Omental fat pad (tissue), 4 donors: Measurements from ENCODE around the gene ATG16L1. TPM values are rescaled to one million over a fixed set of nuclear protein-coding genes. Genes with fewer than 3 reads are reported as not detected.

Experiments
- ATAC-seq: fragments of 150-250 bp; one replicate; pipeline ENCODE4 v1.9.1; 2016; ENCODE audit warnings: mild to moderate bottlenecking, moderate library complexity; ENCODE audit not compliant: low FRiP score
- DNase-seq: peaks from one replicate; pipeline ENCODE4 v3.0.0-alpha.2; 2019; ENCODE audit warnings: low spot score
- total RNA-seq, 4 donors: library from RNA; depleted of rRNA; stranded (reverse); fragments of >200 nt; gene quantifications; one replicate each; pipeline ENCODE4 v1.1.0, GENCODE V29; 2016
- TF ChIP-seq, protein P1 (sequence below), 3 donors: fragments of 450-650 bp; IDR thresholded peaks; one replicate each; pipeline ENCODE4 v1.5.1; 2016 to 2017; ENCODE audit warnings: antibody characterized with exemption in 3 of 3, mild to moderate bottlenecking in 3 of 3, moderate library complexity in 2 of 3

The ATG16L1 gene
- total RNA-seq, 4 donors from 2014 or later = 20.6 to 55.2 (median 27.6) TPM

DNA sequence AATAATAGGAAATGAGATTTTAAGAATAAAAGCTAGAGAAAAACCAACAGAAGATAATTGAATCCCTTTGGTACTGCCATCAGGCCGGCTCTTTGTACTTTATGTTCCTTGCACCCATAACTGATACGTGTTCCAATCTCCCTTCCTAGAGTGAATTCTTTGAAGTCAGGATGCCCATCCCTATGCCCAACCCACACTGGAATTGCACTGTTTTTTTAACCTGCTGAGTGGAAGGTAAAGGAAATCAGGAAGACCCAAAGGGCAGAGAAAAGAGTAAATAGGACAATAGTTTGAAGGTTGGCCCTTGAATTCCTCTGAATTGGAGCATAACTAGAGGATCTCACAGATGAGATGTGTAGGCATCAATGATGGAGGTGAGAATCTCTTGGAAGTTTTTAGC, 4.4 kb upstream of the ATG16L1 start:
- no peak for ATAC-seq
- no peak for DNase-seq
- TF ChIP-seq, protein P1, sequence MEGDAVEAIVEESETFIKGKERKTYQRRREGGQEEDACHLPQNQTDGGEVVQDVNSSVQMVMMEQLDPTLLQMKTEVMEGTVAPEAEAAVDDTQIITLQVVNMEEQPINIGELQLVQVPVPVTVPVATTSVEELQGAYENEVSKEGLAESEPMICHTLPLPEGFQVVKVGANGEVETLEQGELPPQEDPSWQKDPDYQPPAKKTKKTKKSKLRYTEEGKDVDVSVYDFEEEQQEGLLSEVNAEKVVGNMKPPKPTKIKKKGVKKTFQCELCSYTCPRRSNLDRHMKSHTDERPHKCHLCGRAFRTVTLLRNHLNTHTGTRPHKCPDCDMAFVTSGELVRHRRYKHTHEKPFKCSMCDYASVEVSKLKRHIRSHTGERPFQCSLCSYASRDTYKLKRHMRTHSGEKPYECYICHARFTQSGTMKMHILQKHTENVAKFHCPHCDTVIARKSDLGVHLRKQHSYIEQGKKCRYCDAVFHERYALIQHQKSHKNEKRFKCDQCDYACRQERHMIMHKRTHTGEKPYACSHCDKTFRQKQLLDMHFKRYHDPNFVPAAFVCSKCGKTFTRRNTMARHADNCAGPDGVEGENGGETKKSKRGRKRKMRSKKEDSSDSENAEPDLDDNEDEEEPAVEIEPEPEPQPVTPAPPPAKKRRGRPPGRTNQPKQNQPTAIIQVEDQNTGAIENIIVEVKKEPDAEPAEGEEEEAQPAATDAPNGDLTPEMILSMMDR (IDR thresholded peaks at IDR 0.05) = no peak

DNA sequence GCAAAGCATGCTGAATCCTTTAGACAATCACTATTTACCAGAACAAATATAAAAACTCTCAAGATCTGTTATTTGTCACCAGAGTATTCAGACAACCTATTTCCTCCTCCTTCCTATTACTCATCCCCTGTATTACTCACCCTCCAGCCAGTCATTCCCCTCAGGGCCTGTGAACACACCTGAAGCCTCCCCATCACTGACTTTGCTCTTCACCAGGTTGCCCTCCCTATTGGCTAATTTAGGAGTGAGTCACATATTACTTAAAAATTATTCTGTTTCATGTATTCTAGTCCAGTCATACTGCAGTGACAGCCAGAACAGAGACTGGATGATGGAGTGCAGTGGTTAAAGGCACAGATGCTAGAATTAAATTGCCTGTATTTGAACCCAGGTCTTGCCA, 3.7 kb upstream of the ATG16L1 start:
- TF ChIP-seq, protein P1 (IDR thresholded peaks at IDR 0.05) = no peak
- no peak for ATAC-seq
- no peak for DNase-seq

DNA sequence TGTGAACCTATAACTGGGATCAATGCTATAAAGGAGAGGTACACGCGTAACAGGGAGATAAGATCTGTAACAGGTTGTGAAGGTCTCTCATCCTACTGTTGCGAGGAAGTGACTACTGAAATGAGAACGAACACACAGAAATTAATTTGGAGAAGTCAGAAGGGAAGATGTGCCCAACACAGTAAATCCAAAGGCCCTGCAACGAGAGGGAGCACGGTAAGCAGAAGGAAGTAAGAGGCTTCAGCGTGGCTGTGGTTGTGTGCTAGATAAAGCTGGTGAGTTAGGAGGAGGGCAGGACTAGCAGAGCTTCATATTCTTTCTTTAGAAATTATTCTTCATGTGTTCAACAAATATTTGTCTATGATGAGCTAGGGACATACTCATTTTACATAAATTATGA, 2.5 kb upstream of the ATG16L1 start:
- no peak for ATAC-seq
- TF ChIP-seq, protein P1 (IDR thresholded peaks at IDR 0.05) = no peak
- DNase-seq = no peak

DNA sequence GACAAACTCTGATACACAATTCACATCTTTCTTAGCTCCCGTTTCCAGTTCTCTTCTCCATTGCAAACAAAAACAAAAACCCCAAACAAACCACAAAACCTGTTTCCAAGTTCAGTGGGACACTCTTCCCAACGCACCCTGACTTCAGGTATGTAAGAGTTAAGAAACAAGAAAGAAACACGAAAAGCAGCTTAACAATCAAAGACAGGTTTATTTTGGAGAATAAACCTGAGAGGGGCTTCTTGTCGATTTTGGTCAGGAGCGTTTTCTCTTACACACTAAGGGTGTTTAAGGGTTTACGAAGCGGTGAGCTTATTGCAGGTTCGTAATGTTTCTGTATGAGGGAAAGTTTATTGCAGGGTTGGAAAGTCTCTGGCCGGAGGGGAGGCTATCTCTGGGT, 905 bp upstream of the ATG16L1 start:
- DNase-seq = no peak
- TF ChIP-seq, protein P1 (IDR thresholded peaks at IDR 0.05) = no peak
- no peak for ATAC-seq

DNA sequence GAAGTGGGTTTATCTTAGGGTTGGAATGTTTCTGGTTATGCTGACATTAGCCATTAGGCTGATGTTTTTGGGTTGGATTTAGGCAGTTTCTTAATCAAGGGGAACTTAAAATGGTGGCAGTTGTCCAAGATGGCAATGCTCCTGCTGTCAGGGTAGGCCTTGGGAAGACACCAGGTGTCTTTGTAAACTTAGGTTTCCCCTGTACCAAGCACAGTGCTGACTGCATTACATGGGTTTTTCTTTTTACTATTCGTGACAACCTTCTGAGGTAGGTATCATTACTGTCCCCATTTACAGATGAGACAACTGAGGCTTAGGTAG, 528 bp upstream of the ATG16L1 start:
- ATAC-seq (no peak), DNase-seq (no peak)
- TF ChIP-seq, protein P1 (IDR thresholded peaks at IDR 0.05) = no peak

DNA sequence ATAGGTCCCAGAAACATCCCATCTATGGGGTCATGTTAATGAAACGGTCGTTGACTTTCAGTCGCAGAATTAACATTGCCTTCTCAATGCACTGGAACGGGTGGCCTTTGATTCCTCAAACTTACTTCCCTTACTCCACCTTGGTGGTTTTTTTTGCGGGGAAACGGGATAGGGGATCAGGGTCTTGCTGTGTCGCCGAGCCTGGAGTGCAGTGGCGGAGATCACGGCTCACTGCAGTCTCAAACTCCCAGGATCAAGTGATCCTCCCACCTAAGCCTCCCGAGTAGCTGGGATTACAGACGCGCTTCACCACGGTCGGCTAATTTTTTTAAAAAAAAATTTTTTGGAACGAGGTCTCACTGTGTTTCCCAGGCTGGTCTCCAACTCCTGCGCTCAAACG, 754 bp downstream of the ATG16L1 start:
- TF ChIP-seq, protein P1 (IDR thresholded peaks at IDR 0.05) = no peak
- DNase-seq (no peak), ATAC-seq (no peak)

DNA sequence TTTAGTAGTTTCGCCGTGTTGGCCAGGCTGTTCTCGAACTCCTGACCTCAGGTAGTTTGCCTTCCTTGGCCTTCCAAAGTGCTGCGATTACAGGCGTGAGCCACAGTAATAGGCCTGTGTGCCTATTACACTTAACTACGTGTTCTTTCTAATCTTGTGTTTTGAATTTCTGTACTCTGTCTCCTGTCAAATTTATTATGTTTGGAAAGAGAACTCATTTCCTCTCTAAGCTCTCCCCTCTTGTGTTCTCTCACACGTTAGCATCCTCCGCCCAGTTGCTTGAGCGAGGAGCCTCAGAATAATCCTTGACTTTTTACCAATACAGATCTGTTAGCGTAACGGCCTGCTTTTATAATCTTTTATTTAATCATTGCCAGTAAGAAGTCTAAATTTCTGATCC, 3.7 kb downstream of the ATG16L1 start:
- no peak for DNase-seq
- TF ChIP-seq, protein P1 (IDR thresholded peaks at IDR 0.05) = no peak
- ATAC-seq = no peak
